Activated CD4-positive, alpha-beta T cell treated with anti-CD3 and anti-CD28 coated beads for 36 hours (primary cell): Measurements from ENCODE around the gene CERK. TPM values are rescaled to one million over a fixed set of nuclear protein-coding genes. Genes with fewer than 3 reads are reported as not detected.

Source experiments
- ATAC-seq: fragments of 200-7000 bp; cut with Tn5 transposase; one replicate; pipeline ENCODE4 v1.10.0; 2021; ENCODE audit warnings: mild to moderate bottlenecking, moderate library complexity
- CTCF ChIA-PET: fragments of 350-600 bp; sonication (Branson Sonifier 250); formaldehyde crosslinking; loops from one replicate; lab custom pipeline; 2021; ENCODE audit warnings: antibody characterized with exemption; lab: Charles Lee
- POLR2A ChIA-PET: fragments of 350-600 bp; sonication (Branson Sonifier 250); formaldehyde crosslinking; loops from one replicate; lab custom pipeline; 2021; ENCODE audit warnings: antibody characterized with exemption, inconsistent platforms; lab: Charles Lee
- DNase-seq: peaks from one replicate; pipeline ENCODE4 v3.0.0-alpha.2; 2020
- H3K27ac Mint-ChIP-seq: one replicate; pipeline ENCODE4 v1.8.0; 2021; ENCODE audit warnings: mixed read lengths
- H3K27me3 Mint-ChIP-seq: one replicate; pipeline ENCODE4 v1.8.0; 2021; ENCODE audit warnings: mixed read lengths
- H3K36me3 Mint-ChIP-seq: one replicate; pipeline ENCODE4 v1.8.0; 2021; ENCODE audit warnings: low read depth, mixed read lengths
- H3K4me1 Mint-ChIP-seq: one replicate; pipeline ENCODE4 v1.8.0; 2021; ENCODE audit warnings: mixed read lengths
- H3K4me3 Mint-ChIP-seq: one replicate; pipeline ENCODE4 v1.8.0; 2021; ENCODE audit warnings: mild to moderate bottlenecking, moderate library complexity, mixed read lengths
- H3K9me3 Mint-ChIP-seq: one replicate; pipeline ENCODE4 v1.8.0; 2021; ENCODE audit warnings: low read depth, mixed read lengths
- intact Hi-C, 2 experiments: fragments of 100-400 bp; cut with DNase I in 1 of 2; cut with micrococcal nuclease in 1 of 2; formaldehyde crosslinking; loops; one replicate each; pipeline versions ENCODE4 v1.14.2 to v1.15.1; 2022 to 2024; cut with DNase I, micrococcal nuclease
- total RNA-seq, 2 experiments: library from RNA; stranded (reverse); gene quantifications; one replicate each; pipeline ENCODE4 v1.2.3, GENCODE V29; 2021

The CERK gene
- total RNA-seq, 2 experiments from 2014 or later, result 27.0 to 32.8 TPM

GRCh38 chr22:46668116-46668515 is 69.9 kb downstream of the CERK start:
- CTCF ChIA-PET, result no interaction called here
- intact Hi-C loops, result no loop called here
- Mint-ChIP-seq H3K27ac (no peak overlapping the region), H3K4me1 (peaks cover 9% of the 10 kb centered on the region), H3K9me3 (no peaks in the 10 kb centered on the region), H3K4me3 (no peak overlapping the region), H3K36me3 (no peaks in the 10 kb centered on the region), H3K27me3 (no peaks in the 10 kb centered on the region)
- no peak for DNase-seq
- no peak for ATAC-seq
- POLR2A ChIA-PET, result no interaction called here

GRCh38 chr22:46667245-46667623 is 70.8 kb downstream of the CERK start:
- DNase-seq (no peak), ATAC-seq (no peak)
- POLR2A ChIA-PET, result no interaction called here
- intact Hi-C loops, result no loop called here
- peaks cover under 1% of the 10 kb centered on the region for H3K4me1 Mint-ChIP-seq
- CTCF ChIA-PET, result no interaction called here
- no peaks in the 10 kb centered on the region for H3K36me3 Mint-ChIP-seq
- no peaks in the 10 kb centered on the region for H3K27me3 Mint-ChIP-seq
- H3K4me3 Mint-ChIP-seq, result no peak overlapping the region
- peak overlapping the region; percentile 19 for H3K27ac Mint-ChIP-seq
- no peaks in the 10 kb centered on the region for H3K9me3 Mint-ChIP-seq

- no peaks in the 10 kb centered on the region for H3K9me3 Mint-ChIP-seq
- H3K4me3 Mint-ChIP-seq, result no peak overlapping the region
- peaks cover 2% of the 10 kb centered on the region for H3K4me1 Mint-ChIP-seq
- ChIA-PET POLR2A (no interaction called here), CTCF (no interaction called here)
- H3K36me3 Mint-ChIP-seq, result no peaks in the 10 kb centered on the region
- no peaks in the 10 kb centered on the region for H3K27me3 Mint-ChIP-seq
- no peak overlapping the region for H3K27ac Mint-ChIP-seq
- intact Hi-C loops, result no loop called here
- ATAC-seq, result no peak
- no peak for DNase-seq
Observed at GRCh38 chr22:46666577-46667244, 71.3 kb downstream of the CERK start.

- POLR2A ChIA-PET, result no interaction called here
Observed at GRCh38 chr22:46665751-46666280, 72.2 kb downstream of the CERK start.

GRCh38 chr22:46665151-46665695 is 72.8 kb downstream of the CERK start:
- Mint-ChIP-seq H3K27ac (no peak overlapping the region), H3K4me3 (no peak overlapping the region), H3K36me3 (no peaks in the 10 kb centered on the region), H3K27me3 (no peaks in the 10 kb centered on the region), H3K4me1 (peaks cover 17% of the 10 kb centered on the region), H3K9me3 (no peaks in the 10 kb centered on the region)
- intact Hi-C loops, result no loop called here
- no peak for ATAC-seq
- ChIA-PET CTCF (no interaction called here), POLR2A (no interaction called here)
- DNase-seq, result no peak

More at GRCh38 chr22:46665751-46666280, 72.2 kb downstream of the CERK start:
- no peak overlapping the region for H3K4me3 Mint-ChIP-seq
- H3K36me3 Mint-ChIP-seq, result no peaks in the 10 kb centered on the region
- peaks cover 11% of the 10 kb centered on the region for H3K4me1 Mint-ChIP-seq
- CTCF ChIA-PET, result no interaction called here
- no peak overlapping the region for H3K27ac Mint-ChIP-seq
- ATAC-seq, result no peak
- no peaks in the 10 kb centered on the region for H3K27me3 Mint-ChIP-seq
- intact Hi-C loops, result no loop called here
- no peaks in the 10 kb centered on the region for H3K9me3 Mint-ChIP-seq
- no peak for DNase-seq

GRCh38 chr22:46664301-46664855 is 73.7 kb downstream of the CERK start:
- no peaks in the 10 kb centered on the region for H3K36me3 Mint-ChIP-seq
- intact Hi-C loops, result no loop called here
- no peak overlapping the region for H3K4me3 Mint-ChIP-seq
- POLR2A ChIA-PET, result no interaction called here
- CTCF ChIA-PET, result no interaction called here
- H3K27me3 Mint-ChIP-seq, result no peaks in the 10 kb centered on the region
- H3K27ac Mint-ChIP-seq, result no peak overlapping the region
- DNase-seq, result no peak
- no peaks in the 10 kb centered on the region for H3K9me3 Mint-ChIP-seq
- H3K4me1 Mint-ChIP-seq, result peaks cover 21% of the 10 kb centered on the region
- ATAC-seq, result no peak

- ChIA-PET POLR2A (no interaction called here), CTCF (no interaction called here)
- Mint-ChIP-seq H3K27ac (no peak overlapping the region), H3K4me1 (peaks cover 21% of the 10 kb centered on the region), H3K36me3 (no peaks in the 10 kb centered on the region), H3K27me3 (no peaks in the 10 kb centered on the region), H3K9me3 (no peaks in the 10 kb centered on the region), H3K4me3 (no peak overlapping the region)
- DNase-seq (no peak), ATAC-seq (no peak)
- intact Hi-C loops, result no loop called here
Observed at GRCh38 chr22:46663436-46664100, 74.5 kb downstream of the CERK start.

GRCh38 chr22:46663001-46663400 is 75.1 kb downstream of the CERK start:
- H3K4me1 Mint-ChIP-seq, result peaks cover 21% of the 10 kb centered on the region
- no peaks in the 10 kb centered on the region for H3K36me3 Mint-ChIP-seq
- no peak overlapping the region for H3K27ac Mint-ChIP-seq
- H3K4me3 Mint-ChIP-seq, result no peak overlapping the region
- no peak for DNase-seq
- POLR2A ChIA-PET, result no interaction called here
- no peak for ATAC-seq
- CTCF ChIA-PET, result no interaction called here
- H3K27me3 Mint-ChIP-seq, result no peaks in the 10 kb centered on the region
- no peaks in the 10 kb centered on the region for H3K9me3 Mint-ChIP-seq
- intact Hi-C loops, result no loop called here

GRCh38 chr22:46662226-46662625 is 75.8 kb downstream of the CERK start:
- Mint-ChIP-seq H3K4me1 (peaks cover 21% of the 10 kb centered on the region), H3K4me3 (no peak overlapping the region), H3K27ac (peak overlapping the region; percentile 91), H3K27me3 (no peaks in the 10 kb centered on the region), H3K36me3 (no peaks in the 10 kb centered on the region), H3K9me3 (no peaks in the 10 kb centered on the region)
- ATAC-seq, result no peak
- intact Hi-C loops, result no loop called here
- DNase-seq, result no peak
- POLR2A ChIA-PET, result no interaction called here
- CTCF ChIA-PET, result no interaction called here

GRCh38 chr22:46661221-46661851 is 76.7 kb downstream of the CERK start:
- ChIA-PET POLR2A (no interaction called here), CTCF (interaction anchor here (0.5 to 1.4 kb wide), 3 partner anchors 10 to 98 kb away, joined by 3 to 7 read pairs (median 4); no protein-coding TSS in a partner anchor)
- H3K27ac Mint-ChIP-seq, result peak overlapping the region; percentile 91
- DNase-seq (peak; percentile 79), ATAC-seq (peak; percentile 91)
- no peaks in the 10 kb centered on the region for H3K36me3 Mint-ChIP-seq
- no peaks in the 10 kb centered on the region for H3K9me3 Mint-ChIP-seq
- H3K4me3 Mint-ChIP-seq, result peak overlapping the region; percentile 21
- intact Hi-C loops, result loop anchor here (1.0 to 2.0 kb wide), 2 partner anchors 13 kb away; no protein-coding TSS in a partner anchor
- peaks cover 21% of the 10 kb centered on the region for H3K4me1 Mint-ChIP-seq
- no peaks in the 10 kb centered on the region for H3K27me3 Mint-ChIP-seq

GRCh38 chr22:46660604-46661201 is 77.3 kb downstream of the CERK start:
- Mint-ChIP-seq H3K36me3 (no peaks in the 10 kb centered on the region), H3K4me3 (no peak overlapping the region), H3K27ac (peak overlapping the region; percentile 91), H3K27me3 (no peaks in the 10 kb centered on the region), H3K4me1 (peaks cover 21% of the 10 kb centered on the region), H3K9me3 (no peaks in the 10 kb centered on the region)
- peak; percentile 34 for ATAC-seq
- intact Hi-C loops, result loop anchor here (1.0 to 2.0 kb wide), 2 partner anchors 14 kb away; no protein-coding TSS in a partner anchor
- ChIA-PET POLR2A (no interaction called here), CTCF (interaction anchor here (0.5 to 1.4 kb wide), 3 partner anchors 11 to 97 kb away, joined by 3 to 7 read pairs (median 4); no protein-coding TSS in a partner anchor)
- peak; percentile 43 for DNase-seq
